Measurements from ENCODE around the gene ZNF346. TPM values are rescaled to one million over a fixed set of nuclear protein-coding genes. Genes with fewer than 3 reads are reported as not detected.

ZNF346 gene
- total and polyA plus RNA-seq, 2 of the 13 experiments (the other 11 are each of a cell fraction or from before 2014, with no cell fraction given), result 8.6 to 19.4 TPM

DNA sequence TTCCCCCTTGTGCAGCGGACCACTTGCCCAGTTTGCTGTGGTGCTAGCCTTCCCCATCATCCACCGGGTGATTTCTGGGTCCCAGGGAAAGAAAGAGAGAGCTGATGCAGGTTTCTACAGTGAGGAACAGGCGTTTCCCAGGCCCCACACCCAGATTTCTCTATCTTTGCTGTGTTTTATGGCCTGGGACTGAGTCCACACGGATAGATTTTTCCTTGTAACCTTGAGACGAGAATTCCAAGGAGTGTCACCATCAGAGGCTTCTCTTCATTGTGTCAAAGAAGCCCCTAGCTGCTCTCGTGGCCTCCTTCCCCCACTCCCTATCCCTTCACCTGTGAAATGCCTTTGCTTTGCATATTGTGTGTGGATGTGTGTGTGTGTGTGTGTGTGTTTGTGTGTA, 43.0 kb downstream of the ZNF346 start:
- no peaks in the 10 kb centered on the region for H3K9me3 ChIP-seq (ENCODE audit: low read length)
- H3K9ac ChIP-seq (ENCODE audit: insufficient read depth, low read depth, low read length), result no peak overlapping the region
- H3K79me2 ChIP-seq (ENCODE audit: insufficient read depth, low read length), result no peaks in the 10 kb centered on the region
- ATAC-seq, result no peak
- no peak overlapping the region for H2AFZ ChIP-seq (ENCODE audit: low read length)
- ChIA-PET POLR2A (interaction anchor here (1.3 kb wide), 1 partner anchor 21 kb away, joined by 4 read pairs; the partner anchor contains the start of gene FGFR4), CTCF (ENCODE audit: low intra/inter-chr PET ratio, low total read pairs) (no interaction called here)
- 91% methylated on average over 5 of the region's 6 CpGs for WGBS (ENCODE audit: low lambda C conversion rate)
- TF ChIP-seq DNMT3B (CRISPR knock-in tag; conservative IDR thresholded peaks at IDR 0.05), result no peak
- TF ChIP-seq ZBTB33 (CRISPR knock-in tag; IDR thresholded peaks at IDR 0.05), result no peak
- TF ChIP-seq PAF1 (CRISPR knock-in tag; IDR thresholded peaks at IDR 0.05), result no peak
- TF ChIP-seq, protein P1, sequence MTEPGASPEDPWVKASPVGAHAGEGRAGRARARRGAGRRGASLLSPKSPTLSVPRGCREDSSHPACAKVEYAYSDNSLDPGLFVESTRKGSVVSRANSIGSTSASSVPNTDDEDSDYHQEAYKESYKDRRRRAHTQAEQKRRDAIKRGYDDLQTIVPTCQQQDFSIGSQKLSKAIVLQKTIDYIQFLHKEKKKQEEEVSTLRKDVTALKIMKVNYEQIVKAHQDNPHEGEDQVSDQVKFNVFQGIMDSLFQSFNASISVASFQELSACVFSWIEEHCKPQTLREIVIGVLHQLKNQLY (CRISPR knock-in tag; IDR thresholded peaks at IDR 0.05), result no peak
- no peak for TF ChIP-seq U2AF1 (optimal IDR thresholded peaks at IDR 0.05; ENCODE audit: low read depth, low read length)
- TF ChIP-seq CHD2 (IDR thresholded peaks at IDR 0.05; ENCODE audit: low read depth, low read length), result no peak
- TF ChIP-seq MED8 (CRISPR knock-in tag; IDR thresholded peaks at IDR 0.05; ENCODE audit: insufficient replicate concordance), result no peak
- TF ChIP-seq FOXK1 (CRISPR knock-in tag; IDR thresholded peaks at IDR 0.05; ENCODE audit: borderline replicate concordance, low read depth), result no peak
- no peak for TF ChIP-seq ZNF772 (CRISPR knock-in tag; IDR thresholded peaks at IDR 0.05)
- TF ChIP-seq, protein P2, sequence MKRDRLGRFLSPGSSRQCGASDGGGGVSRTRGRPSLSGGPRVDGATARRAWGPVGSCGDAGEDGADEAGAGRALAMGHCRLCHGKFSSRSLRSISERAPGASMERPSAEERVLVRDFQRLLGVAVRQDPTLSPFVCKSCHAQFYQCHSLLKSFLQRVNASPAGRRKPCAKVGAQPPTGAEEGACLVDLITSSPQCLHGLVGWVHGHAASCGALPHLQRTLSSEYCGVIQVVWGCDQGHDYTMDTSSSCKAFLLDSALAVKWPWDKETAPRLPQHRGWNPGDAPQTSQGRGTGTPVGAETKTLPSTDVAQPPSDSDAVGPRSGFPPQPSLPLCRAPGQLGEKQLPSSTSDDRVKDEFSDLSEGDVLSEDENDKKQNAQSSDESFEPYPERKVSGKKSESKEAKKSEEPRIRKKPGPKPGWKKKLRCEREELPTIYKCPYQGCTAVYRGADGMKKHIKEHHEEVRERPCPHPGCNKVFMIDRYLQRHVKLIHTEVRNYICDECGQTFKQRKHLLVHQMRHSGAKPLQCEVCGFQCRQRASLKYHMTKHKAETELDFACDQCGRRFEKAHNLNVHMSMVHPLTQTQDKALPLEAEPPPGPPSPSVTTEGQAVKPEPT (CRISPR knock-in tag; IDR thresholded peaks at IDR 0.05; ENCODE audit: low read depth), result no peak
- no peak for TF ChIP-seq NFYB (CRISPR knock-in tag; IDR thresholded peaks at IDR 0.05)
- BruUV-seq (replicated peaks), result no TSS peak
- H3K27ac ChIP-seq (ENCODE audit: extremely low read length, insufficient read depth, low read length), result no peak overlapping the region
- H3K4me2 ChIP-seq (ENCODE audit: low read depth, low read length), result no peak overlapping the region
- intact Hi-C loops (cut with micrococcal nuclease; ENCODE audit: unreplicated experiment) (no loop called here), in situ Hi-C loops (cut with HindIII; ENCODE audit: extremely low pct_ligation_motif_present, low pct_unique_long_range_greater_than_20kb) (no loop called here)
- no peaks in the 10 kb centered on the region for H3K27me3 ChIP-seq (ENCODE audit: control insufficient read depth in 1 of 2, insufficient read depth in 2 of 2, low read length in 2 of 2)
- no peak overlapping the region for H3K4me3 ChIP-seq (replicated peaks in 1 of 3; ENCODE audit: insufficient read depth in 1 of 3, low read depth in 2 of 3, low read length in 3 of 3)
- no peak for FAIRE-seq
- DNase-seq (ENCODE audit: low spot score), result no peak
- no peaks in the 10 kb centered on the region for H4K20me1 ChIP-seq (ENCODE audit: insufficient read depth, low read length)
- no peaks in the 10 kb centered on the region for H3K4me1 ChIP-seq (ENCODE audit: insufficient read depth, low read length)
- peaks cover 6 to 22% of the 10 kb centered on the region in 2 experiments; a peak in 2 of 5 replicates for H3K36me3 ChIP-seq (replicated peaks in 1 of 2; ENCODE audit: control insufficient read depth in 1 of 2, insufficient read depth in 2 of 2, low read length in 2 of 2)
